SKM-1 (cell line): ENCODE data around the gene BTBD17.

Source experiments
- DNase-seq: peaks from one replicate; lab custom pipeline; 2025; ENCODE audit not compliant: unreplicated experiment; lab: John Stamatoyannopoulos, UW

The BTBD17 gene

GRCh38 chr17:74362069-74362405 lies 369 bp upstream of the BTBD17 start:
- DNase-seq = no peak

DNA sequence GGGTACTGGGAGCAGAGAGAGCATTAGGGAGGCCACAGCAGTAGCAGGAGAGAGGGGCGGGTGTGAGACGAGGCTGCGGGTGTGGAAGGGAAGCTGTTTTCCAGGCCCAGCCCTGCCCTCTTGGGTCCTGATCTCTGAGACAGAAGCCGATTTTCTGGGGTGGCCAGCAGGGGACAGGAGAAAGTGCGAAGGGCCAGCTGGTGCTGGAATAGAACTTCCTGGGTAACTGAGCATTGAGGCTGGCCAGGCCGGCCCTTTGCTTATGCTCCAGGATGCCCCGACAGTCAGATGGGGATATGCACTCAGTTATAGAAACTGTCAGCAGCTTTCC lies 804 bp downstream of the BTBD17 start:
- DNase-seq = no peak

- no peak for DNase-seq
Observed at GRCh38 chr17:74359916-74360315, 1.8 kb downstream of the BTBD17 start.

DNA sequence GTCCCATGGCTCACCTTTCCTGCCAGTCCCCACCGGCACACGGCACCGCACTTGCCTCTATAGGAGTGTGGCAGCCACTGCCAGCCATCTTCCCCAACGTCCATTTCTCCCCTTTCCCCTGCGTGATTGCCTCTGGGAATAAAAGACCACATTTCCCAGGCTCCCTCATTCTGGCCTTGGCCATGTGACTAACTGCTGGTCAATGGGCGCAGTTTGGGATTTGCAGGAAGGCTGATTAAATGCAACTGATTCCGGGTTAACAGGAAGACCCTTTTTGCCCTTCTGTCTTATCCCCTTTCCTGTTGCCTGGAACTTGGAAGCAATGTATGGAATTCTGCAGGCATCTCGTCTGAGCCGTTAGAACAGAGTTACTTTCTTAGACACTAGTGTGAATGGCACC lies 3.0 kb downstream of the BTBD17 start:
- no peak for DNase-seq

DNA sequence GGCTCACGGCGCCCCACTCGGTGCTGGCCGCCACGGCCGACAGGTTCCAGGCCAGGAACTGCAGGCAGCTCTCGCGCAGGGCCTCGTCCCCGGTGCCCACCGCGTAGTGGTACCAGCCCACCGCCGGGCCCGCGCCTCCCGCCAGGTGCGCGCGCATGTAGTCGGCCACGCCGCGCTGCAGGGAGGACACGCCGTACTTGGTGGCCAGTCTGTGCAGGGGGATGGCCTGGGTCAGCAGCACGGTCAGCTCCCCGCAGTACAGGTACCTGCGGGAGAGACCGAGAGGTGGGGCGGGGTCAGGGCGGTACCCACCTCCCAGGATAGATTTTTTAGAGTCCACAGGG lies 4.2 kb downstream of the BTBD17 start:
- DNase-seq = no peak

GRCh38 chr17:74356646-74357465 lies 4.8 kb downstream of the BTBD17 start:
- DNase-seq = no peak

GRCh38 chr17:74355065-74355464 lies 6.6 kb downstream of the BTBD17 start:
- no peak for DNase-seq

GRCh38 chr17:74354561-74354960 lies 7.1 kb downstream of the BTBD17 start:
- no peak for DNase-seq

GRCh38 chr17:74354123-74354522 lies 7.5 kb downstream of the BTBD17 start:
- peak; percentile 72 for DNase-seq

- no peak for DNase-seq
Observed at GRCh38 chr17:74353446-74354060, 8.1 kb downstream of the BTBD17 start.

DNA sequence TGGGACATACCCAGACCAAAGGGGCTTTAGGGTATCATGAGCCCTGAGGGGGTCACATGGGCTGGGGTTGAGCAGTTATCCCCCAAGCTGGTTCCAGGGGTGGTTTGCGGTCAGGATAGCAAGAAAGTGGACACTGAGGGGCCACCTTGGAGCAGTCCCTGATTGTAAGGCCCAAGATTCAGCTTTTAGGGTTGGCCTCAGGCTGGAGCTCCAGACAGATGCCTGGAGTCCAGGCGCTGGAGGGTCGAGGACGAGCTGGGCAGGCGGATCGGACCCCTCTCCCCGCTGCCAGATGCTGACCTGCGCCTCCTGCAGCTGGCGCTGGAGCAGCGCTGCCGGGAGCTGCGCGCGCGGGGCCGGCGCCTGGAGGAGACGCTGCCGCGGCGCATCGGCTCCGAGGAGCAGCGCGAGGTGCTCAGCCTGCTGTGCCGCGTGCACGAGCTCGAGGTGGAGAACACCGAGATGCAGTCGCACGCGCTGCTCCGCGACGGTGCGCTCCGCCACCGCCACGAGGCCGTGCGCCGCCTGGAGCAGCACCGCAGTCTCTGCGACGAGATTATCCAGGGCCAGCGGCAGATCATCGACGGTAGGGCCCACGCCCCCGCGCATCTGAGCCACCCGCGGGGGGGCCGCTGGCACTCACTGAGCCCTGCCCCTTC lies 10.0 kb downstream of the BTBD17 start:
- DNase-seq = no peak

GRCh38 chr17:74350486-74350885 lies 11.2 kb downstream of the BTBD17 start:
- no peak for DNase-seq

DNA sequence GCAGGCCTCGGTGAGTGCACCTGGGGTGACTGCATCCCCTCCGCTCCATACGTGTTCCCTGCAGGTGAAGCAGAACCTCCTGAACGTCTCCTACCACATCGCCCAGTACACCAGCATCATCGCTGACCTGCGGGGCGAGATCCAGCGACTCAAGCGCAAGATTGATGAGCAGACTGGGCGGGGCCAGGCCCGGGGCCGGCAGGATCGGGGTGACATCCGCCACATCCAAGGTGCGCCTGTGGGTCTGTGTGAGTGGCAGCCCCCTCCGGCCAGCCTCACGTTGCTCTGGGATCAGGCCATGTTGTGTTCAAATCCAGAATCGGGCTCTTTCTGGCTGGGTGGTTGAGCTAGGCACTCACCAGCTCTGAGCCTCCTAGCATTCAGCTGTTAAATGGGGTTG lies 12.5 kb downstream of the BTBD17 start:
- DNase-seq = no peak

- DNase-seq = no peak
Observed at GRCh38 chr17:74347646-74348045, 14.0 kb downstream of the BTBD17 start.

DNA sequence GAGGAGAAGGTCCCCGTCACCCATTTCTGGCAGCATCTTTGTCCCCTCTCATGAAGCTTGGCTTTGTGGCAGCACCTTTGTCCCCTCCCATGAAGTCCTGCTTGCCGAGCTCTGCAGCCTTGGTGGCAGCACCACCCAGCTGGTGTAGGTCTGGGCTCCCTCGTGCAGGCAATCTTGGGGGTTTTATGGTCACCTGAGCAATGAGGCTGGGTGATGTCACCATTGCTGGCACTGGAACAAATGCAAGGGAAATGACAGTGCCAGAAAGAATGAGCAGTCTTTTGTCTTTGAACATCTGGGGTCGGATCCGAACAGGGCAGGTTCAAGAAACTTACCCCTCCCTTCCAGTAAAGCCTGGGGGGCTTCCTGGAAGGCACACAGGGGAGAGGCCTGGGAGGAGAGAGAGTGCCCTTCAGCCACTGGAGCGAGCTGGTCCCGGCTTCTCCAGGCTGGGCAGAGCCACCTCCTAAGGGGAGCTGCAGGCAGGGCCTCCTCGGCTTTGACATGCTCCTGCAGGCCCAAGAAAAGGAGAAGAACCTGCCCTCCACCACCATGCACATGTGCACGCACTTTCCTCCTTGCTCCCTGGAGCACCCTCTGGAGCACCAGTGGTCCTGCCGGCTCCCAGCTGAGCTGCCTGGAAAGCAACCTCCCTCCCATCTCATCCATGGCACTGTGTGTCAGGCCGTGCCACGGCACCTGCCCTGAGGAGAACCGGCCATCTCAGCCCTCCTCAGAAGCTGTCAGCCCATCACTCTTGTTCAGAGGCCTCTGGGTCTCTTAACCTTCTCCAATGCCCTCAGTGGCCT lies 16.0 kb downstream of the BTBD17 start:
- no peak for DNase-seq

DNA sequence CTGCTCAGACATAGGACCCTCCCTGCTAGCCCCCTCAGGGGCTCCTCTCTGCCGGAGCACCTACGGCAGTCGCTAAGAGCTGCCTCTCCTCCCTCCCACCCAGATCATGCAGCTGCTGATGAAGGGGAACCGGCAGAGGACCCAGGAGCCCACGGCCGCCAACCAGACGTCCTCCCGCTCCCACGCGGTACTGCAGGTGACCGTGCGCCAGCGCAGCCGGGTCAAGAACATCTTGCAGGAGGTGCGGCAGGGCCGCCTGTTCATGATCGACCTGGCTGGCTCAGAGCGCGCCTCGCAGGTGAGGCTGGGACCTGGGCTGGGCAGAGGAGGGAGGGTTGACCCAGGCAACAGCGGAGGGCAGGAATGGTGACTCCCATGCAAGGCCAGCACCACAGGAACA lies 17.0 kb downstream of the BTBD17 start:
- no peak for DNase-seq

DNA sequence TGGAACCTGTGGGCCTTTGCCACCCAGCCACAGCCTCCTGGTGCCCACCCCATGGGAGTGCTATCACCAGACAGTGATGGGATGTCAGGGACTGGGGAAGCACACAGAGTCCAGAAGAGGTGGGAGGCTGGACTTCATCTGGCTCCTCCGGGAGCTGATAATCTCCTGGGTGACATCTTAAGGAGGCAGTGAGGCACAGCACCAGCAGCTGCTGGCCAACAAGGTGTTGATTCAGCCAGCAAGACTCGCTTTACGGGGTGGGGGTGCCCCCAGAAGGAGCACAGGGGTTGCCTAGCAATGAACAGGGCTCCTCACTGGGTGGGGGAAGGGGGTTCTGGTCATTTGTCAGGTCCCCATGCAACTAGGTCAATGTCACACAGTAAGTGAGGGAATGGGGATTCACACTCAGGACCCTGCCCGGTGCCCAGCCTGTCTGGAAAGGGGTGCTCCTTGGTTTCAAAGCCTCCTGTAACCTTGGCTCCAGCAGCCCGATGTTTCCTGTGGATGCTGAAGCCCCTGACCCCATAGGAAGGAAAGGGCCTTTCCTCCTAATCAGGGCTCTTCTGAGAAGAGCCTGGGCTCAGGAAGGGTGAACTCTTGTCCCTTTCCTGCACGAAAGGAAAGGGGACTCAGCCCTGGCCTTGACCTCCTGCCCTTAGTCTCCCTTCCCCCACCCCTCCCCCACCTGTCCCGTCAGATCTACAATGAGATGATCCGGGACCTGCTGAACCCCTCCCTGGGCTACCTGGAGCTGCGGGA lies 18.0 kb downstream of the BTBD17 start:
- DNase-seq = no peak

- DNase-seq = no peak
Observed at GRCh38 chr17:74343121-74343520, 18.5 kb downstream of the BTBD17 start.

- no peak for DNase-seq
Observed at GRCh38 chr17:74342224-74342623, 19.4 kb downstream of the BTBD17 start.

DNA sequence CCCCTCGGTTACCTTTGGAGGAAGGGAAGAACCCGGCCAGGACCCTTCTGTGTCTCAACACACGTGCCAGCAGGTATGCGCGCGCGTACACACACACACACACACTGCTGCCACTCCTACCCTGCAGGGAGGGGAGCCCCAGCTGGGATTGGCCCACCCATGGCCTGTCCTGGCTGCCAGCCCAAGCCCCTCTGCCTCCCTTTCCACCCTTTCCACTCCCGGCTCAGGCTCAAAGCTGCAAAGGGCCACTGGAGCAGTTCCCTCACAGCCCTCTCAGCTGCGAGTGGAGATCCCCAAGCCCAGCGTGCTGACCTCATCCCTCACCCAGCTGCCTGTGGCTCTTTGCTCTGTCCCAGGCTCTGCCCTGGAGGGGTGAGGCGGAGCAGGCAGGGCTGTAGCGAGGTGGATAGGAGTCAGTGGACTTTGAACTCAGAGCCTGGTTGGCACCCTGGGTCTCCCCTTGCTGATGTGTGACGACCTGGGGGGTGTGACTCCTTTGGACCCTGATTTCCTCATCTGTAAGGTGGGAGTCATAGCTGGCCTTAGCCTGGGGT lies 21.1 kb downstream of the BTBD17 start:
- no peak for DNase-seq
